GM20000 (cell line): ENCODE results near the gene GADL1.

Experiments used
- DNase-seq: peaks from one replicate; pipeline ENCODE4 v3.0.0; 2012; ENCODE audit warnings: low spot score
- CTCF ChIP-seq: IDR thresholded peaks from 2 replicates; pipeline ENCODE4 v1.5.1; 2012; ENCODE audit warnings: mild to moderate bottlenecking, control low read depth; ENCODE audit errors: extremely low read depth, missing control alignments

The GADL1 gene

GRCh38 chr3:30741889-30742288, 152.6 kb downstream of the GADL1 start:
- no peak for TF ChIP-seq CTCF
- no peak for DNase-seq

GRCh38 chr3:30738605-30739004, 155.9 kb downstream of the GADL1 start:
- DNase-seq = no peak
- TF ChIP-seq CTCF = no peak

- TF ChIP-seq CTCF = no peak
- no peak for DNase-seq
Measured at GRCh38 chr3:30737743-30738499, 156.5 kb downstream of the GADL1 start.

GRCh38 chr3:30733696-30734095, 160.8 kb downstream of the GADL1 start:
- DNase-seq = no peak
- TF ChIP-seq CTCF = no peak

GRCh38 chr3:30733209-30733608, 161.3 kb downstream of the GADL1 start:
- TF ChIP-seq CTCF = no peak
- no peak for DNase-seq

GRCh38 chr3:30730967-30731366, 163.5 kb downstream of the GADL1 start:
- TF ChIP-seq CTCF = no peak
- DNase-seq = no peak

GRCh38 chr3:30729936-30730335, 164.5 kb downstream of the GADL1 start:
- no peak for TF ChIP-seq CTCF
- DNase-seq = no peak
